GM20431 (cell line): ENCODE results near the gene ABHD17B.

Source experiments
- in situ Hi-C: fragments of 300-500 bp; cut with MseI, MboI; formaldehyde crosslinking; loops from one replicate; pipeline ENCODE4 v1.15.0; 2020; ENCODE audit warnings: low sequenced_read_pairs; ENCODE audit not compliant: unreplicated experiment

Gene ABHD17B

DNA sequence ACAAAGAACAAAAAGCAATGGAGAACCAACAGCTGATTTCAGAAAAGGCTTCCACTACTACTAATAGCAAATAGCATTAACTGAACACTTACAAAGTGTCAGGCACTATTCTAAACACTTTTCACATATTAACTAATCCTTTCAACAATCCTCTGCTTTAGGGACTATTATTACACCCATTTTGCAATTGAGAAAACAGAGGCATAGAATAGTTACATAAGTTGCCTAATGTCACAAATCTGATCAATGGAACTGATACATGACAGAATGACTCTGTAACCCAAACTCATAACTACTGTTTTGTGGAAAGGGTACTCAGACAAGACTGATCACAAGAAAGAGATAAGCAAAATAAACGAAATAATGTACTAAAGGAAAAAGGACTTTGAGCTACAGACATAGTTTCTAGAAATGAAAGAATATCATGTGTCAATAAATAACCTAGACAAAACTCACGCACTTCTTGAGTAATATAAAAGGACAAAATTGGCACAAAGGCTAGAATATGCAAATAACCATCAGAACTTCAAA lies 31.3 kb downstream of the ABHD17B start:
- in situ Hi-C loops, result no loop called here

DNA sequence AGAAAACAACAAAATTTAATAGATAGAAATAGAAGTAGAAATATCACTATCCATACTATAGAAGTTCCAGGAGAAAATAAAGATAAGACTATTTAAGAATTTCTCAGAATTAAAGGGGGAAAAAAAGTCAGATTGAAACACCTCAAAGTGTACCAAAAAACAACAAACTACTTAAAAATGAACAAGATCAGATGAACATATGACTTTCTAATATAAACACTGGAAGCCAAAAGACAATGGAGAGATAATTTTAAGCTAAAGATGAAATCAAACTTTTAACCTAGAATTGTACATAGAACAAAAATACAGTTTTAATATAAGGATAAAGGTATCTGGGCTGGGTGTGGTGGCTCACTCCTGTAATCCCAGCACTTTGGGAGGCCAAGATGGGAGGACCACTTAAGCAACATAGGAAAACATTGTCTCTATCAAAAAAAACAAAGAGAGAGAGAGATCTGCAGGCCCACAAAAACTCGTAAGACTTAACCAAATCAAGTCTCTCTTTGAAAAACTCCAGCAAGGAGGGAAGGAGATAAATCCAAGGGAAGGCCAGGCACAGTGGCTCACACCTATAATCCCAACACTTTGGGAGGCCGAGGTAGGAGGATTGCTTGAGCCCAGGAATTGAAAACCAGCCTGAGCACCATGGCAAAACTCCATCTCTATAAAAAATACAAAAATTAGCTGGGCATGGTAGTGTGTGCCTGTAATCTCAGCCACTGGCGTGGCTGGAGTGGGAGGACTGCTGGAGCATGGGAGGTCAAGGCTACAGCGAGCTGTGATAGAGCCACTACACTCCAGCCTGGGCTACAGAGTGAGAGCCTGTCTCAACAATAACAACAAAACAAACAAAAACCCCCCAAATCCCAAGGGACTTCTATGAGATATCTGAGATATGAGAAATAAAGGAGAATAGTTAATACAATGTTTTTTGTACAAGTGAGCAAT lies 32.4 kb downstream of the ABHD17B start:
- in situ Hi-C loops, result no loop called here

DNA sequence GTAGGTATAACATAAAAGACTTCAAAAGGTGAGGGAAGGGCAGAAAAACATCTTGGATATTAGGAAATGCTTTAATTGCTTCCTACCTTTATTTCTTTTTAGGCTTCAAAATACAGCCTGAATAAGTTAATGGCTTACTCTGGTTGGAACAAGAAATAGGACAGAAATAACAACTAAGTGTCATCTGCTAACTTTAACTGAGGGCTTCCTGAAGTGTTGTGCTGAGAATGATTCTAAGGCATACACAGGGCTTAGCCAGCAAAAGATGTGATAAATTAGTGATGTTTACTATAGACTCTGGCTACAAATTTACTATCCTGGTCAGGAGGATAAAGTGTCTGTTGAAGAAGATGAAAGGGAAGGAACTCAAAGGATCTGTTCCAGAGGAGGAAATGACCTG lies 34.2 kb downstream of the ABHD17B start:
- in situ Hi-C loops, result no loop called here

DNA sequence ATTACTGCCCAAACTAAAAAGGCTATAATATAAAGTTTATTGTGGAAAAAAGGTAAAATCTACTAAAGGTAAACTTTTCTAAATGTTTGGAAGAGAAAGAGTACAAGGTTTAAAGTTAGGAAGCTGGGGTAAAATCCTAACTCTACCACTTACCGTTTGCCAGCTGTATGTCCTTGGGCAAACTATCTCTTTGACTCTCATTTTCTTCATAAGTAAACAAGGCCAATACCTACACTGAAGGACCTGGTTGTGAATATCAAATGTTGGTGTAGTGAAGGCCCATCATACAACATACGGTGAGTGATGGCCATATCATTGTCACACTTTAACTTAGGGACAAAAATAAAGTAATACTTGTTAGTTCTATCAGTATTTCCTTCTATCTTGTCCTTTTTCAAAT lies 34.9 kb downstream of the ABHD17B start:
- in situ Hi-C loops, result no loop called here

DNA sequence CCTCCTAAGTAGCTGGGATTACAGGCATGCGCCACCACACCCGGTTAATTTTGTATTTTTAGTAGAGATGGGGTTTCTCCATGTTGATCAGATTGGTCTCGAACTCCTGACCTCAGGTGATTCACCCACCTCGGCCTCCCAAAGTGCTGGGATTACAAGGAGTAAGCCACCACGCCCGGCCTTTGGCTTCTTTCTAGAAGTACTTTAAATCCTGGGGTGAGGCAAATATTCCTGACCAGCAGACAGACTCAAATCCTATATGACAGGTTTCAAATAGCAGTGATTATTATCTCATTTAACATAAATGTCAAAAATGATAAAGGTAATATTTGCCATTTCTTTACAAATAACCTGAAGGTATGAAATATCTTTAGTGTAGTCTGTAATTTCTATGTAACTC lies 35.6 kb downstream of the ABHD17B start:
- in situ Hi-C loops, result no loop called here

DNA sequence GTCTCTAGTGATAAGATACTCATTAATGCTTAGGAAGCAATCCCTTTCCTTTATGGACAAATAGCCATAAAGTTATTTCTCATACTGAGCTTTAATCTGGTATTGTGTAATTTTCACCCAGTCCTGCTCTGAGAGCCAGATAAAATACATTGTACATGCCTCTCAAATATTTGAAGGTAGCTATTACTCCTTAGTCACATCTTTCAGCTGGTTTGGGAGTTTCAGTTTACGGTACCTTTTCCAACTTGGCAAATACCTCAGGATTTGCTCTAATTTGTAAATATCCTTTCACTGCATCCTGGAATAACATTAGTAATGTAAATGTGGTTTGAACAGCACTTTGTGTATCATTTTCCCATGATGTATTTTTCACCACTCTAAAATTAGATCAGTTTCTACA lies 47.4 kb downstream of the ABHD17B start:
- in situ Hi-C loops, result no loop called here

DNA sequence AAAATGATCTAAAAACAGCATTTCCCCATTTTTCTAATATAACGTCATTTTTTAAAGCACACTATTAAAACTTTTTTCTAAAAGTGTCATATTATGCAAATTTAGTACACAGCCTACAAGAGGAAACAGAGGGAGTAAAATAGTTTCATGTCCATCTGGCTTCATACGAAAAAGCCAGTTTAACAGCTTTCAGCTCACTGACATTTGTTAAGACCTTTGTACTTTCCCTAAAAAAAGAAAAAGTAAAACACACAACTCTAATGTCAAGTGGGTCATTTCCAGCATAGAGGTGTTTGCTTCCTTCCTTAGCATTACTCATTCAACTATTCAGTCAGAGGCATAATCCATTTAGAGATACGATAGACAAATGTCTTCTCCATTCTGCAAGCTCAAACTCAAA lies 49.4 kb downstream of the ABHD17B start:
- in situ Hi-C loops, result no loop called here

DNA sequence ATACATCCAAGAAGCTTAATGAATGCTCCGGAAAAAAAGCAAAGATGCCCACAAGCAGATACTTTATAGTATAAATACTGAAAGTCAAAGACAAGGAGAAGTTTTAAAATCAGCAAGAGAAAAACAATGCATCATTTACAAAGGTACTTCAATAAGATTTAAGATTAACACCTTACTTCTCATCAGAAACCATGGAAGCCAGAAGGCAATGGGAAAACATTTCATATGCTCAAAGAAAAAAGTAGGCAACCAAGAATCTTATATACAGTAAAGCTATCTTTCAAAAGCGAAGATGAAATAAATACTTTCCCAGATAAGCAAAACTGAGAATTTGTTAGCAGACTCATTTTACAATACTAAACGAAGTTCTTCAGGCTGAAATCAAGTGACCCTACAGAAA lies 51.1 kb downstream of the ABHD17B start:
- in situ Hi-C loops, result no loop called here

DNA sequence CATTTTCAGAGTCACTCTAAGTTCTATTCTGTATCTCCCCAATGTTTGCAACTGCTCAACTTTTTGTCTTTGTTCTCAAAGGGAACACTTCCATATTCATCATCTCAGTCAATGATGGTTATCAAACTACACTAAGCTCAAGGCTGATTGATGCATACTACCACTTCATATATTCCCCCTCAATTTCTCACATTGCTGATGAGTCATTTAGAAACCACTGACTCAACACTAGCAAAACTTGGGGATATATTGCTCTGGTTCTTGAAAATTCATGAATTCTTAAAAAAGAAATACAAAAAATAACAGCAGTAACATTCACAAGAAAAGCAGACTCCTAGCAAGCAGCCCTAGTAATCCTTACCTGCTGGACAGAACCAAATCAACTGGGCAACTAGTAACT lies 52.2 kb downstream of the ABHD17B start:
- in situ Hi-C loops, result no loop called here

DNA sequence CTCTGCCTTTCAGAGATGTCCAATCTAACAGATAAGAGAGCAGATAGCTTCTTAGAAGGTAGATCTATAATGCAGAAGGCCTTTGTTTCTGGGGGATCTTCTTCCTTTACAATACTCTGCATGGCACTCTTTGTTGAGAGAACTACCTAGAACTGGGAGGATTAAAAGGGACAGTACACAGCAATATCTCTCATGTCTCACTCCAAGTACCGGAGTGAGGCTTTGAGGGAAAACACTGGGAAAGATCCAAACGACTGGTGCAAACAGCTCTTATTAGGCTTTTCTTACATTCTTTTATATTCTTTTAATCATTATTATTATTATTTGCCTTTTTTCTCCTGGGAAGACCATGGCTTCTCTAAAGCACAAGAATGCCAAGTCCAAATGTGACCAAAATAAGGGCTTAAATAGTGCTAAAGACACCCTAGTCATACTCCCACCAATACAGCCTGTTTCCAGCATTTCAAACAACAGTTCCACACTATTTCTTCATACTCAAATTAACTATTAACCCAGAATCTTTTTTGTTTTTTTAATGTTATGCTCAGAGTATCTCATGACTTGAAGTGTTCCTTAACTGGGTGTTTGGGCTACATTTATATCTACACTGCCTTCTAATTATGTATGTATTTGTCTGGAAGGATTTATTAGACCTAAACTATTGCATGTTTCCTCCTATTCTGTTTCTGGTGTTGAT lies 52.7 kb downstream of the ABHD17B start:
- in situ Hi-C loops, result no loop called here

DNA sequence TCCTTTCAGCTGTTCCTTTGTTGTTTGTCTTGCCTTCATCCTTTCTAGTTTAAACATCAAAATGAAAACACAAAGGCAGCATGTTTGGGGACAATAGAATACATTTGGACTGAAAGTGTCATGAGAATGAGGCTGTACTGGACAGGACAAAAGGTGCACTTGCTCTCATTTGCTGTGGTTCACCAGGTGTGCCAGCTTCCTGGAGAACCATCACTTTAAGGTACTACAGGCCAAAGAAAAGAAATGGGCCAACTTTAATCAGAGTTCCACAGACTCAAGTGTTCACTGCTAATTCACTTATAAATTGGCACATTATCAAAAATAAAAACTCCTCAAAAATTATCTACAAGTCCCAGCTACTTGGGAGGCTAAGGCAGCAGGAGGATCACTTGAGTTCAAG lies 53.8 kb downstream of the ABHD17B start:
- in situ Hi-C loops, result no loop called here

DNA sequence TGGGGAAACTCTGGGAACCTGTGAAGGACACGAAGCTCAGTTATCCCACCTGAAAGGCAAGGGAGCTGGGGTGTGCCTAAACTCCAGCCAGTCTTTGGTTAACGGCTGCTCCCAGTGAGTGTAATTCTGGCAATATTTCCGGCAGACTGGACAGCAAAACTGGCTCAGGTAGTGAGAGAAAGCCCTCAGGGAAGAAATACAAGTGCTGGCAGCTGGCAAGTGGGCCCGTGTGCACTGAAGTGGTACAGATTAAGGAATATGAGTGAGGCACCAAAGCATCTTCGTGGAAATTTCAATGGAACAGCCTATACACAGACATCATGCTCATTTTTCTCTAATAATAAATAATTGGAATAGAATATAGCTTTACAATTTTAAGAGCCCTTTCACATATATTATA lies 56.2 kb downstream of the ABHD17B start:
- in situ Hi-C loops, result no loop called here

DNA sequence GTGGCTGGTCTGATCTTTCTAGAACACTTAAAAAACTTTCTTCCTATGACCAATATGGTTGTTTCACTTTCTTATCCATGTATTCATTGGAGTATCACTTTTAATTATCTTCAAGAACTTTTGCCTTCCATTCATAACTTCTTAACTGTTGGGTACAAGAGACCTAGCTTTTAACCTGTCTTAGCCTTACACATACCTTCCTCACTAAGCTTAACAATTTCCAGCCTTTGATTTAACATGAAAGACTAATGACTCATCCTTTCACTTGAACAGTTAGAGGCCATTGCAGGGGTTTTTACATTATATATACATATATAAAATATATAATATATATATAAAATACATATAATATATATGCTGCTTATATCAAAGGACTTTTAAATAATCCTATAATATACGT lies 57.9 kb downstream of the ABHD17B start:
- in situ Hi-C loops, result no loop called here

DNA sequence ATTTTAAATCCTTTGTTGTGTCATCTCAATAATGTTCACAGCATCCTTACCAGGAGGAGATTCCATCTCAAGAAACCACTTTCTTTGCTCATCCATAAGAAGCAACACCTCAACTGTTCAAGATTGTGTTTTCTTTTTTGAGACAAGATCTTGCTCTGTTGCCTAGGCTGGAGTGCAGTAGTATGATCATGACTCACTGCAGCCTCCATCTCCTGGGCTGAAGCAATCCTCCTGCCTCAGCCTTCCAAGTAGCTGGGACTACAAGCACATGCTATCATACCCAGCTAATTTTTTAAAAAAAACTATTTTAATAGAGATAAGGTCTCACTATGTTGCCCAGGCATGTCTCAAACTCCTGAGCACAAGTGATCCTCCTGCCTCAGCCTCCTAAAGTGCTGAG lies 60.0 kb downstream of the ABHD17B start:
- in situ Hi-C loops, result no loop called here

DNA sequence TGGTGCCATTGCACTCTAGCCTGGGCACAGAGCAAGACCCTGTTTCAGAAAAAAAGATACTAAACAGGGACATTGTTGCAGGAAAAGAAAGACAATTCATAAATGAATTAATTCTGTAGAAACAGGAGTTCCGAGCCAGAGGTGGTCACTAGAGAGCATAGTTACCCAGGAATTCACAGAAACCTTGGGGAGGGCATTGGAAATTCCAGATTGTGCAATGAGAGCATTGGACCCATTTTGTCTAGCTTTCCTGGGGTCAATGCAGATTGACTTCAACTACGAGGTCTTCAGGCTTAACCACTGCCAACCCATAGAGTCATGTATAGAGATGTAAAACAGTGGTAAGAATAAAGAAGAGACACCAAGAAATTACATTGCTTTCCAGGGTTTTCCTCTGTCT lies 63.1 kb downstream of the ABHD17B start:
- in situ Hi-C loops, result no loop called here

DNA sequence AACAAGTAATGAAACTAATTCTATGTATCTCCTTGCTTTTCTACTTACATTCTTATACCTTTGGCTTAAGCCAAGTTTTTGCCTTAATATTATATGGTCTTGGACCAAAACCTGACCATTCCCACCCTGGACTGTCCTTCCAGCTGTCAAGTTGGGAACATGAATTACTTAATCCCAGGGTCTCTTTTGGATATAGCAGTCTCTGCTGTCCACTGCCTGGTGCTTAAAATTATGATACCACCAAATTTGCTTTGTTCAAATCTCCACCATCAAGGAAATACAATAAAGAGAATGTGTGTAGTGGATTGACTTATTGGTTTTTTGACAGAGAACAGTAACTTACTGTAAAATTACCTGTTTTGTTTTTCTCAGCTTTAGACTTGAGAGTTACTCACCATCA lies 66.2 kb downstream of the ABHD17B start:
- in situ Hi-C loops, result no loop called here

DNA sequence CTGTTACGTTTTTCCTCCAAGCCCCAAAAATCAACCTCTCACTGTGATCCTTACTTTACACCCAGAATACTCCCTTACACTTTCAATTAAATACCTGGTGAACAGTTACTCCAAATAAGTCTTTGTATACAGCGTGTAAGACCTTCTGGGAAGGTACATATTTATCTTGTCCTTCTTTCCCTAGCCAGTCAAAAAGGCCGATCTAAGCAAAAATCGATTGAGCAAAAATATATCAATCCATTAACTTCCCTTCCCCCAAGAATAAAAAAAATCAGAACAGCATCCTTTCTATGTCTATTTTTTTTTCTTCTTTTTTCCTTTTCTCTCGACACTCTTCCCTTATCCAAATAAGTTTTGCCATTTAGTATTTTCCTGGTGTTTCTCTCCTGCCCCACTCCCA lies 71.3 kb downstream of the ABHD17B start:
- in situ Hi-C loops, result no loop called here

DNA sequence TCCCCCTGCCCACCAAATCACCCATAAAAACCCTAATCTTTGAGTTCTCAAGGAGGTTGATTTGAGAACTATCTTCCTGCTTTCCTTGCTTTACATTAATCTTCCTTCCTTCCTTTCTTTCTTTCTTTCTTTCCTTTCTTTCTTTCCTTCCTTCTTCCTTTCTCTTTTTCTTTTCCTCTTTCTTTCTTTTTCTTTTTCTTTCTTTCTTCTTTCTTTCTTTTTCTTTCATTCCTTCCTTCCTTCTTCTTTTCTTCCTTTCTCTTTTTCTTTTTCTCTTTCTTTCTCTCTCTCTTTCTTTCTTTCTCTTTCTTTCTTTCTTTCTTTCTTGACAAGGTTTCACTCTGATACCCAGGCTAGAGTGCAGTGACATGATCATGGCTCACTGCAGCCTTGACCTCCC lies 75.4 kb downstream of the ABHD17B start:
- in situ Hi-C loops, result no loop called here

DNA sequence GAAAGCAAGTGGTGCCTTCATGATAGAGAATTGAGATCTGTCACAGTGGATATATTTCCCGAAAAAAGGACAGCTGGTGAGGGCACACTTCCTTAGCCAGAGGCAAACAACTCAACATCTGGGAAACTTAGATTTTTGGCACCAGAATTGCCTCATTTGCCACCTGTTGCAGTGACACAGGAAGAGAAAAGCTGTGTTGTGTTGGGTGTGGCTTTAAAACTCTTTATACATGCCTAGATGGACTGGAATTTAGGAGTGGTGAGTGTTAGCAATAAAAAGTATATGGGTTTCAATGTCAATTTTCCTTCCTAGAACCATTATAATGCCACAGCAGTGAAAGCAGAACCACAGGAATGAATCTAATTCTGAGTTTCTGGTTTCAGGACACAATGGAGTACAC lies 80.1 kb downstream of the ABHD17B start:
- in situ Hi-C loops, result no loop called here

DNA sequence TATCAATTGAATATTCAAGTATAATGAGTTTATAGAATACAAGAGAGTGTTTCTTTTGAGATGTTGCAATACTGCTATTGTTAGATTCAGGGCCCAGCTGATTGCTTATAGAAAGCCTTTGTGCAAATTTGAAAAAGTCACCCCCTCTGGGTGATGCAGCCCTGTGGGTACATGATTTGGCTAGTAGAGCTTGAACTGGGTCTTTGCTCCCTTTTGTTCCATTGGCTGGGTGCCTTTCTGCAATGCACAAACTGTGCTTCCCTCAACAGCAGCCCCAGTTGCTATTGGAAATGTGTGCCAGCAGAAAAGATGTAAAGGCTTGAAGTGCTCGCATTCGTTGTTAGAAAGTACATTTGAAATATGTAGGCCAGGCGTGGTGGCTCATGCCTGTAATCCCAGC lies 80.8 kb downstream of the ABHD17B start:
- in situ Hi-C loops, result no loop called here

DNA sequence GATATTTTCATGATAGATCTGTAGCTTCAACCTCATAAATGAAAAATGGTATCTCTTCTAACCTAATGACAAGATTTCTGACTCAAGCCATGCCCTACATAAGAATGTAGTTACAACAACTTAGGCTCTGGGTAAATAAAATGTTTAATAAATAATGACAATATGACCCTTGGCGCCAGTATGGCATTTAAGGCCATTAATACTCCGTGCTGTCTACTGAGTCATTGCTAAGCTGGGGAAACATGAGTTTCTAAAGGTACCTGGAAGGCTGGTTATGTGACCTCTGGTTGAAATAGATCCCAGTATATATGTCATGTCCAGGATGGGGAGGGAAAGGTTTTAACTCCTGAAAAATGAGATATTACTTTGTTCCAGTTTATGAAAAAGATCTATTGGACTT lies 84.7 kb downstream of the ABHD17B start:
- in situ Hi-C loops, result no loop called here
